ENCODE results near the gene VPS37C. TPM values are rescaled to one million over a fixed set of nuclear protein-coding genes. Genes with fewer than 3 reads are reported as not detected.
A peak's percentile ranks its signal among the peaks of the same experiment; 100 is the strongest.

The VPS37C gene
- polyA plus RNA-seq, 1 of the 3 experiments (the other 2 are of a cell fraction): 15.2 TPM

DNA sequence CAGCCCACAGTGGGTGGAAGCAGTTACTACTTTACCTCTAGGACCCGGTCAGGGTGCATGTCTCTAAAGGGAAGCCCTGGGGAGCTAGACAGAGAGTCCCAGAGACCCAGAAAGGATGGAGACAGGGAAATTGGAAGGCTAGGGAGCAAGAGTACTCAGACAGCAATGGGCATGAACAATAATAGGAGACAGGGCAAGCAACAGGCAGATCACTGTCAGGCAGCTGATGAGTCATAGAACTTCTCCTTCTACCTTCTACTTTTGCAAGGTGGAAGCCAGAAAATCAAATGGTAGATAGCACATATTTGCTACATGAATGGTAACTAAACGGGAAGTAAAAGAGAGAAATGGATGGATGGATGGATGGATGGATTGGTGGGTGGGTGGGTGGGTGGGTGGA lies 39.3 kb downstream of the VPS37C start:
- no peaks in the 10 kb centered on the region for H3K9me2 ChIP-seq
- H3K9ac ChIP-seq: no peak overlapping the region
- peaks cover 0 to 56% of the 10 kb centered on the region in 2 experiments; a peak in 2 of 4 replicates for H3K4me1 ChIP-seq (ENCODE audit: control insufficient read depth in 1 of 2, insufficient read depth in 2 of 2, low read depth in 1 of 2, low read length in 1 of 2)
- 70% methylated on average over 2 of the region's 2 CpGs for WGBS (ENCODE audit: low lambda C conversion rate)
- H2AFZ ChIP-seq (ENCODE audit: low read depth): no peak overlapping the region
- H3K27ac ChIP-seq (ENCODE audit: low read depth in 2 of 2, low read length in 1 of 2): no peak overlapping the region; a peak in 1 of 4 replicates
- no peaks in the 10 kb centered on the region for H3K79me2 ChIP-seq (ENCODE audit: insufficient read depth)
- TF ChIP-seq RAD21 (IDR thresholded peaks at IDR 0.05; ENCODE audit: low read length) (no peak), NRF1 (IDR thresholded peaks at IDR 0.05; ENCODE audit: low read depth, low read length) (no peak), RFX5 (IDR thresholded peaks at IDR 0.05; ENCODE audit: low read length) (no peak)
- TF ChIP-seq, protein P1, sequence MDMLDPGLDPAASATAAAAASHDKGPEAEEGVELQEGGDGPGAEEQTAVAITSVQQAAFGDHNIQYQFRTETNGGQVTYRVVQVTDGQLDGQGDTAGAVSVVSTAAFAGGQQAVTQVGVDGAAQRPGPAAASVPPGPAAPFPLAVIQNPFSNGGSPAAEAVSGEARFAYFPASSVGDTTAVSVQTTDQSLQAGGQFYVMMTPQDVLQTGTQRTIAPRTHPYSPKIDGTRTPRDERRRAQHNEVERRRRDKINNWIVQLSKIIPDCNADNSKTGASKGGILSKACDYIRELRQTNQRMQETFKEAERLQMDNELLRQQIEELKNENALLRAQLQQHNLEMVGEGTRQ (IDR thresholded peaks at IDR 0.05; ENCODE audit: borderline replicate concordance, low read depth, low read length): no peak
- TF ChIP-seq, protein P2, sequence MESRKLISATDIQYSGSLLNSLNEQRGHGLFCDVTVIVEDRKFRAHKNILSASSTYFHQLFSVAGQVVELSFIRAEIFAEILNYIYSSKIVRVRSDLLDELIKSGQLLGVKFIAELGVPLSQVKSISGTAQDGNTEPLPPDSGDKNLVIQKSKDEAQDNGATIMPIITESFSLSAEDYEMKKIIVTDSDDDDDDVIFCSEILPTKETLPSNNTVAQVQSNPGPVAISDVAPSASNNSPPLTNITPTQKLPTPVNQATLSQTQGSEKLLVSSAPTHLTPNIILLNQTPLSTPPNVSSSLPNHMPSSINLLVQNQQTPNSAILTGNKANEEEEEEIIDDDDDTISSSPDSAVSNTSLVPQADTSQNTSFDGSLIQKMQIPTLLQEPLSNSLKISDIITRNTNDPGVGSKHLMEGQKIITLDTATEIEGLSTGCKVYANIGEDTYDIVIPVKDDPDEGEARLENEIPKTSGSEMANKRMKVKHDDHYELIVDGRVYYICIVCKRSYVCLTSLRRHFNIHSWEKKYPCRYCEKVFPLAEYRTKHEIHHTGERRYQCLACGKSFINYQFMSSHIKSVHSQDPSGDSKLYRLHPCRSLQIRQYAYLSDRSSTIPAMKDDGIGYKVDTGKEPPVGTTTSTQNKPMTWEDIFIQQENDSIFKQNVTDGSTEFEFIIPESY (IDR thresholded peaks at IDR 0.05; ENCODE audit: borderline replicate concordance, low read depth): no peak
- H4K20me1 ChIP-seq (ENCODE audit: insufficient read depth): no peaks in the 10 kb centered on the region
- H3K4me3 ChIP-seq (ENCODE audit: low read depth in 2 of 2, low read length in 1 of 2): no peak overlapping the region
- no peaks in the 10 kb centered on the region for H3K36me3 ChIP-seq (replicated peaks in 1 of 2; ENCODE audit: control insufficient read depth in 1 of 2, insufficient read depth in 2 of 2, low read length in 1 of 2)
- ChIA-PET CTCF (interaction anchor here (1.2 to 2.2 kb wide), 3 partner anchors 8 to 152 kb away, joined by 3 to 8 read pairs (median 4); no protein-coding TSS in a partner anchor), POLR2A (no interaction called here)
- DNase-seq: no peak
- no peak overlapping the region for H3K4me2 ChIP-seq
- H3K9me3 ChIP-seq: no peaks in the 10 kb centered on the region
- H3F3A ChIP-seq (replicated peaks; ENCODE audit: insufficient read depth): no peaks in the 10 kb centered on the region
- no peaks in the 10 kb centered on the region for H3K27me3 ChIP-seq (ENCODE audit: insufficient read depth)

DNA sequence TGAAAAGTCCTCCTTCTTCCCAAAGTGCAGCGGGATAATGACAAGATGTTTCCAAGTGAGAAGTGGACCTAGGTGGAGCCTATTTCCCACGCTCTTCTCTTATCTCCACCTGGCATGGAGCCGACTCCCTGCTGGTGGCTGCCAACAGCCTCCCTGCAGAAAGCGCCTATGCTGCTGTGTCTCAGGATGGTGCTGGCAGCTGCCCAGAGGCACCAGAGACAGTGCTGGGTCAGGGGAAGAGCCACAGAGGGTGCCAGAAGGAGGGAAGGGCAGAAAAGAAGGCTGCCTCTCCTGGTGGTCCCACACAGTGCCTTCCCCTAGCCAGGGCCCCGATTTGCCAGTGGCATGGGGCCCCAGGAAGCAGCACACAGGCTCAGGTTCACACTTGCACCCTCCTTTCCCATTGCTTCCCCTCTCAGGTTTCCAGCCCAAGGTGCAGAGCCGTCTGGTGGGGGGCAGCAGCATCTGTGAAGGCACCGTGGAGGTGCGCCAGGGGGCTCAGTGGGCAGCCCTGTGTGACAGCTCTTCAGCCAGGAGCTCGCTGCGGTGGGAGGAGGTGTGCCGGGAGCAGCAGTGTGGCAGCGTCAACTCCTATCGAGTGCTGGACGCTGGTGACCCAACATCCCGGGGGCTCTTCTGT lies 39.9 kb downstream of the VPS37C start:
- H3K4me1 ChIP-seq (ENCODE audit: control insufficient read depth in 1 of 2, insufficient read depth in 2 of 2, low read depth in 1 of 2, low read length in 1 of 2): peaks cover 0 to 51% of the 10 kb centered on the region in 2 experiments; a peak in 2 of 4 replicates
- H3K9ac ChIP-seq: no peak overlapping the region
- peak; percentile 85 for DNase-seq
- no peak overlapping the region for H3K4me3 ChIP-seq (ENCODE audit: low read depth in 2 of 2, low read length in 1 of 2)
- peak overlapping the region in 1 of 2 experiments; percentile 74; a peak in 2 of 4 replicates for H3K27ac ChIP-seq (ENCODE audit: low read depth in 2 of 2, low read length in 1 of 2)
- no peak overlapping the region for H2AFZ ChIP-seq (ENCODE audit: low read depth)
- WGBS (ENCODE audit: low lambda C conversion rate): 67% methylated on average over 13 of the region's 15 CpGs
- no peaks in the 10 kb centered on the region for H3K9me2 ChIP-seq
- H3F3A ChIP-seq (replicated peaks; ENCODE audit: insufficient read depth): no peaks in the 10 kb centered on the region
- ChIA-PET CTCF (interaction anchor here (0.9 to 2.2 kb wide), 4 partner anchors 8 to 151 kb away, joined by 3 to 8 read pairs (median 4); no protein-coding TSS in a partner anchor), POLR2A (interaction anchor here (0.6 to 1.3 kb wide), 2 partner anchors 9 to 18 kb away, joined by 3 to 4 read pairs; no protein-coding TSS in a partner anchor)
- no peaks in the 10 kb centered on the region for H3K79me2 ChIP-seq (ENCODE audit: insufficient read depth)
- H3K36me3 ChIP-seq (replicated peaks in 1 of 2; ENCODE audit: control insufficient read depth in 1 of 2, insufficient read depth in 2 of 2, low read length in 1 of 2): no peaks in the 10 kb centered on the region
- no peaks in the 10 kb centered on the region for H3K27me3 ChIP-seq (ENCODE audit: insufficient read depth)
- no peaks in the 10 kb centered on the region for H4K20me1 ChIP-seq (ENCODE audit: insufficient read depth)
- H3K4me2 ChIP-seq: no peak overlapping the region
- H3K9me3 ChIP-seq: no peaks in the 10 kb centered on the region
- no peak for TF ChIP-seq JUND (IDR thresholded peaks at IDR 0.05)
- TF ChIP-seq, protein P3, sequence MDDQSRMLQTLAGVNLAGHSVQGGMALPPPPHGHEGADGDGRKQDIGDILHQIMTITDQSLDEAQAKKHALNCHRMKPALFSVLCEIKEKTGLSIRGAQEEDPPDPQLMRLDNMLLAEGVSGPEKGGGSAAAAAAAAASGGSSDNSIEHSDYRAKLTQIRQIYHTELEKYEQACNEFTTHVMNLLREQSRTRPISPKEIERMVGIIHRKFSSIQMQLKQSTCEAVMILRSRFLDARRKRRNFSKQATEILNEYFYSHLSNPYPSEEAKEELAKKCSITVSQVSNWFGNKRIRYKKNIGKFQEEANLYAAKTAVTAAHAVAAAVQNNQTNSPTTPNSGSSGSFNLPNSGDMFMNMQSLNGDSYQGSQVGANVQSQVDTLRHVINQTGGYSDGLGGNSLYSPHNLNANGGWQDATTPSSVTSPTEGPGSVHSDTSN (IDR thresholded peaks at IDR 0.05): no peak
- TF ChIP-seq TCF12 (IDR thresholded peaks at IDR 0.05): no peak
- TF ChIP-seq, protein P4, sequence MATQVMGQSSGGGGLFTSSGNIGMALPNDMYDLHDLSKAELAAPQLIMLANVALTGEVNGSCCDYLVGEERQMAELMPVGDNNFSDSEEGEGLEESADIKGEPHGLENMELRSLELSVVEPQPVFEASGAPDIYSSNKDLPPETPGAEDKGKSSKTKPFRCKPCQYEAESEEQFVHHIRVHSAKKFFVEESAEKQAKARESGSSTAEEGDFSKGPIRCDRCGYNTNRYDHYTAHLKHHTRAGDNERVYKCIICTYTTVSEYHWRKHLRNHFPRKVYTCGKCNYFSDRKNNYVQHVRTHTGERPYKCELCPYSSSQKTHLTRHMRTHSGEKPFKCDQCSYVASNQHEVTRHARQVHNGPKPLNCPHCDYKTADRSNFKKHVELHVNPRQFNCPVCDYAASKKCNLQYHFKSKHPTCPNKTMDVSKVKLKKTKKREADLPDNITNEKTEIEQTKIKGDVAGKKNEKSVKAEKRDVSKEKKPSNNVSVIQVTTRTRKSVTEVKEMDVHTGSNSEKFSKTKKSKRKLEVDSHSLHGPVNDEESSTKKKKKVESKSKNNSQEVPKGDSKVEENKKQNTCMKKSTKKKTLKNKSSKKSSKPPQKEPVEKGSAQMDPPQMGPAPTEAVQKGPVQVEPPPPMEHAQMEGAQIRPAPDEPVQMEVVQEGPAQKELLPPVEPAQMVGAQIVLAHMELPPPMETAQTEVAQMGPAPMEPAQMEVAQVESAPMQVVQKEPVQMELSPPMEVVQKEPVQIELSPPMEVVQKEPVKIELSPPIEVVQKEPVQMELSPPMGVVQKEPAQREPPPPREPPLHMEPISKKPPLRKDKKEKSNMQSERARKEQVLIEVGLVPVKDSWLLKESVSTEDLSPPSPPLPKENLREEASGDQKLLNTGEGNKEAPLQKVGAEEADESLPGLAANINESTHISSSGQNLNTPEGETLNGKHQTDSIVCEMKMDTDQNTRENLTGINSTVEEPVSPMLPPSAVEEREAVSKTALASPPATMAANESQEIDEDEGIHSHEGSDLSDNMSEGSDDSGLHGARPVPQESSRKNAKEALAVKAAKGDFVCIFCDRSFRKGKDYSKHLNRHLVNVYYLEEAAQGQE (IDR thresholded peaks at IDR 0.05; ENCODE audit: low read depth, low read length): no peak
- TF ChIP-seq RXRA (IDR thresholded peaks at IDR 0.05; ENCODE audit: borderline replicate concordance, low read depth): no peak
- TF ChIP-seq, protein P1 (IDR thresholded peaks at IDR 0.05; ENCODE audit: borderline replicate concordance, low read depth, low read length): no peak
- TF ChIP-seq NFIC (IDR thresholded peaks at IDR 0.05; ENCODE audit: borderline replicate concordance): no peak
- TF ChIP-seq MXI1 (IDR thresholded peaks at IDR 0.05; ENCODE audit: low read depth, low read length): peak; percentile 18; the same call in 1 of the 2 replicates
- TF ChIP-seq, protein P5, sequence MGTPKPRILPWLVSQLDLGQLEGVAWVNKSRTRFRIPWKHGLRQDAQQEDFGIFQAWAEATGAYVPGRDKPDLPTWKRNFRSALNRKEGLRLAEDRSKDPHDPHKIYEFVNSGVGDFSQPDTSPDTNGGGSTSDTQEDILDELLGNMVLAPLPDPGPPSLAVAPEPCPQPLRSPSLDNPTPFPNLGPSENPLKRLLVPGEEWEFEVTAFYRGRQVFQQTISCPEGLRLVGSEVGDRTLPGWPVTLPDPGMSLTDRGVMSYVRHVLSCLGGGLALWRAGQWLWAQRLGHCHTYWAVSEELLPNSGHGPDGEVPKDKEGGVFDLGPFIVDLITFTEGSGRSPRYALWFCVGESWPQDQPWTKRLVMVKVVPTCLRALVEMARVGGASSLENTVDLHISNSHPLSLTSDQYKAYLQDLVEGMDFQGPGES (IDR thresholded peaks at IDR 0.05; ENCODE audit: low read depth, low read length): no peak
- TF ChIP-seq, protein P6, sequence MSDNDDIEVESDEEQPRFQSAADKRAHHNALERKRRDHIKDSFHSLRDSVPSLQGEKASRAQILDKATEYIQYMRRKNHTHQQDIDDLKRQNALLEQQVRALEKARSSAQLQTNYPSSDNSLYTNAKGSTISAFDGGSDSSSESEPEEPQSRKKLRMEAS (IDR thresholded peaks at IDR 0.05; ENCODE audit: low read depth): no peak
- peak; percentile 58 for TF ChIP-seq CHD2 (IDR thresholded peaks at IDR 0.05; ENCODE audit: low read length, partially characterized antibody)
- TF ChIP-seq FOXM1 (IDR thresholded peaks at IDR 0.05; ENCODE audit: low read depth): no peak
